ENCODE measurements around the gene SLC49A4. TPM values are rescaled to one million over a fixed set of nuclear protein-coding genes. Genes with fewer than 3 reads are reported as not detected.

SLC49A4 gene
- total RNA-seq, 2 experiments from 2014 or later, result 1.4 to 1.7 TPM

GRCh38 chr3:122824465-122825381 is 29.9 kb downstream of the SLC49A4 start:
- DNase-seq, result no peak
- Mint-ChIP-seq H3K36me3 (ENCODE audit: low read depth) (peaks cover 22% of the 10 kb centered on the region), H3K27me3 (ENCODE audit: low read depth) (no peaks in the 10 kb centered on the region), H3K4me3 (no peak overlapping the region), H3K27ac (no peak overlapping the region), H3K9me3 (no peaks in the 10 kb centered on the region), H3K4me1 (ENCODE audit: low read depth) (no peaks in the 10 kb centered on the region)
- intact Hi-C loops (cut with micrococcal nuclease), result no loop called here
- CTCF ChIA-PET, result no interaction called here

GRCh38 chr3:122825460-122825859 is 30.6 kb downstream of the SLC49A4 start:
- intact Hi-C loops (cut with micrococcal nuclease), result no loop called here
- Mint-ChIP-seq H3K27ac (no peak overlapping the region), H3K4me3 (no peak overlapping the region), H3K27me3 (ENCODE audit: low read depth) (no peaks in the 10 kb centered on the region), H3K4me1 (ENCODE audit: low read depth) (no peaks in the 10 kb centered on the region), H3K9me3 (no peaks in the 10 kb centered on the region), H3K36me3 (ENCODE audit: low read depth) (peaks cover 23% of the 10 kb centered on the region)
- CTCF ChIA-PET, result interaction anchor here (0.6 kb wide), 1 partner anchor 80 kb away, joined by 3 read pairs; no protein-coding TSS in a partner anchor
- no peak for DNase-seq

- CTCF ChIA-PET, result interaction anchor here (0.6 kb wide), 1 partner anchor 79 kb away, joined by 3 read pairs; no protein-coding TSS in a partner anchor
- H3K27ac Mint-ChIP-seq, result no peak overlapping the region
- H3K27me3 Mint-ChIP-seq (ENCODE audit: low read depth), result no peaks in the 10 kb centered on the region
- intact Hi-C loops (cut with micrococcal nuclease), result no loop called here
- no peaks in the 10 kb centered on the region for H3K9me3 Mint-ChIP-seq
- H3K4me3 Mint-ChIP-seq, result no peak overlapping the region
- DNase-seq, result no peak
- H3K36me3 Mint-ChIP-seq (ENCODE audit: low read depth), result peaks cover 23% of the 10 kb centered on the region
- no peaks in the 10 kb centered on the region for H3K4me1 Mint-ChIP-seq (ENCODE audit: low read depth)
Observed at GRCh38 chr3:122826278-122826677, 31.4 kb downstream of the SLC49A4 start.

- CTCF ChIA-PET, result no interaction called here
- Mint-ChIP-seq H3K4me3 (no peak overlapping the region), H3K27me3 (ENCODE audit: low read depth) (no peaks in the 10 kb centered on the region), H3K4me1 (ENCODE audit: low read depth) (no peaks in the 10 kb centered on the region), H3K9me3 (no peaks in the 10 kb centered on the region), H3K27ac (no peak overlapping the region), H3K36me3 (ENCODE audit: low read depth) (peaks cover 26% of the 10 kb centered on the region)
- intact Hi-C loops (cut with micrococcal nuclease), result no loop called here
- no peak for DNase-seq
Observed at GRCh38 chr3:122828281-122828680, 33.4 kb downstream of the SLC49A4 start.

GRCh38 chr3:122835590-122835989 is 40.7 kb downstream of the SLC49A4 start:
- H3K4me3 Mint-ChIP-seq, result no peak overlapping the region
- DNase-seq, result no peak

GRCh38 chr3:122843604-122844003 is 48.7 kb downstream of the SLC49A4 start:
- CTCF ChIA-PET, result no interaction called here
- H3K4me3 Mint-ChIP-seq, result no peak overlapping the region

More at GRCh38 chr3:122835590-122835989, 40.7 kb downstream of the SLC49A4 start:
- peaks cover 3% of the 10 kb centered on the region for H3K9me3 Mint-ChIP-seq
- H3K27ac Mint-ChIP-seq, result no peak overlapping the region
- H3K27me3 Mint-ChIP-seq (ENCODE audit: low read depth), result no peaks in the 10 kb centered on the region
- CTCF ChIA-PET, result interaction anchor here (1.3 kb wide), 1 partner anchor 14 kb away, joined by 4 read pairs; no protein-coding TSS in a partner anchor
- H3K4me1 Mint-ChIP-seq (ENCODE audit: low read depth), result no peaks in the 10 kb centered on the region
- peaks cover 20% of the 10 kb centered on the region for H3K36me3 Mint-ChIP-seq (ENCODE audit: low read depth)
- intact Hi-C loops (cut with micrococcal nuclease), result no loop called here

GRCh38 chr3:122857019-122857418 is 62.1 kb downstream of the SLC49A4 start:
- peaks cover 4% of the 10 kb centered on the region for H3K36me3 Mint-ChIP-seq (ENCODE audit: low read depth)
- no peak overlapping the region for H3K4me3 Mint-ChIP-seq
- CTCF ChIA-PET, result interaction anchor here (0.6 kb wide), 1 partner anchor 305 kb away, joined by 5 read pairs; no protein-coding TSS in a partner anchor
- H3K4me1 Mint-ChIP-seq (ENCODE audit: low read depth), result peaks cover 8% of the 10 kb centered on the region
- H3K27ac Mint-ChIP-seq, result no peak overlapping the region
- no peaks in the 10 kb centered on the region for H3K9me3 Mint-ChIP-seq
- intact Hi-C loops (cut with micrococcal nuclease), result loop anchor here (2.0 to 5.0 kb wide), 2 partner anchors 85 to 172 kb away; no protein-coding TSS in a partner anchor
- H3K27me3 Mint-ChIP-seq (ENCODE audit: low read depth), result no peaks in the 10 kb centered on the region
- DNase-seq, result no peak

More at GRCh38 chr3:122843604-122844003, 48.7 kb downstream of the SLC49A4 start:
- no peak for DNase-seq
- H3K36me3 Mint-ChIP-seq (ENCODE audit: low read depth), result peaks cover 7% of the 10 kb centered on the region
- no peaks in the 10 kb centered on the region for H3K27me3 Mint-ChIP-seq (ENCODE audit: low read depth)
- H3K9me3 Mint-ChIP-seq, result no peaks in the 10 kb centered on the region
- H3K27ac Mint-ChIP-seq, result no peak overlapping the region
- intact Hi-C loops (cut with micrococcal nuclease), result no loop called here
- H3K4me1 Mint-ChIP-seq (ENCODE audit: low read depth), result no peaks in the 10 kb centered on the region

GRCh38 chr3:122858373-122858772 is 63.5 kb downstream of the SLC49A4 start:
- intact Hi-C loops (cut with micrococcal nuclease), result loop anchor here (5.0 kb wide), 1 partner anchor 84 kb away; no protein-coding TSS in a partner anchor
- no peaks in the 10 kb centered on the region for H3K27me3 Mint-ChIP-seq (ENCODE audit: low read depth)

GRCh38 chr3:122859021-122859805 is 64.3 kb downstream of the SLC49A4 start:
- CTCF ChIA-PET, result interaction anchor here (1.4 kb wide), 1 partner anchor 172 kb away, joined by 3 read pairs; no protein-coding TSS in a partner anchor
- H3K27me3 Mint-ChIP-seq (ENCODE audit: low read depth), result no peaks in the 10 kb centered on the region
- H3K4me3 Mint-ChIP-seq, result no peak overlapping the region
- H3K27ac Mint-ChIP-seq, result no peak overlapping the region
- peaks cover 8% of the 10 kb centered on the region for H3K4me1 Mint-ChIP-seq (ENCODE audit: low read depth)
- no peaks in the 10 kb centered on the region for H3K9me3 Mint-ChIP-seq
- H3K36me3 Mint-ChIP-seq (ENCODE audit: low read depth), result peaks cover 4% of the 10 kb centered on the region
- intact Hi-C loops (cut with micrococcal nuclease), result loop anchor here (5.0 kb wide), 1 partner anchor 83 kb away; no protein-coding TSS in a partner anchor
- DNase-seq, result no peak

More at GRCh38 chr3:122858373-122858772, 63.5 kb downstream of the SLC49A4 start:
- H3K4me3 Mint-ChIP-seq, result no peak overlapping the region
- no peak for DNase-seq
- CTCF ChIA-PET, result interaction anchor here (1.4 kb wide), 1 partner anchor 173 kb away, joined by 3 read pairs; no protein-coding TSS in a partner anchor
- H3K4me1 Mint-ChIP-seq (ENCODE audit: low read depth), result peaks cover 8% of the 10 kb centered on the region
- H3K27ac Mint-ChIP-seq, result no peak overlapping the region
- no peaks in the 10 kb centered on the region for H3K9me3 Mint-ChIP-seq
- peaks cover 4% of the 10 kb centered on the region for H3K36me3 Mint-ChIP-seq (ENCODE audit: low read depth)

- Mint-ChIP-seq H3K36me3 (ENCODE audit: low read depth) (peaks cover 2% of the 10 kb centered on the region), H3K27me3 (ENCODE audit: low read depth) (no peaks in the 10 kb centered on the region), H3K4me1 (ENCODE audit: low read depth) (no peaks in the 10 kb centered on the region), H3K27ac (no peak overlapping the region), H3K9me3 (no peaks in the 10 kb centered on the region), H3K4me3 (no peak overlapping the region)
- intact Hi-C loops (cut with micrococcal nuclease), result no loop called here
- no peak for DNase-seq
- CTCF ChIA-PET, result no interaction called here
Observed at GRCh38 chr3:122862381-122862780, 67.5 kb downstream of the SLC49A4 start.

- Mint-ChIP-seq H3K27ac (no peak overlapping the region), H3K9me3 (no peaks in the 10 kb centered on the region), H3K36me3 (ENCODE audit: low read depth) (peaks cover 2% of the 10 kb centered on the region), H3K4me1 (ENCODE audit: low read depth) (no peaks in the 10 kb centered on the region), H3K27me3 (ENCODE audit: low read depth) (no peaks in the 10 kb centered on the region), H3K4me3 (no peak overlapping the region)
- CTCF ChIA-PET, result no interaction called here
- DNase-seq, result no peak
- intact Hi-C loops (cut with micrococcal nuclease), result no loop called here
Observed at GRCh38 chr3:122864498-122864897, 69.6 kb downstream of the SLC49A4 start.

- H3K9me3 Mint-ChIP-seq, result no peaks in the 10 kb centered on the region
- CTCF ChIA-PET, result interaction anchor here (1.1 kb wide), 1 partner anchor 68 kb away, joined by 4 read pairs; no protein-coding TSS in a partner anchor
- no peaks in the 10 kb centered on the region for H3K4me1 Mint-ChIP-seq (ENCODE audit: low read depth)
- no peak overlapping the region for H3K27ac Mint-ChIP-seq
- DNase-seq, result no peak
- intact Hi-C loops (cut with micrococcal nuclease), result no loop called here
- H3K27me3 Mint-ChIP-seq (ENCODE audit: low read depth), result no peaks in the 10 kb centered on the region
- no peak overlapping the region for H3K4me3 Mint-ChIP-seq
- H3K36me3 Mint-ChIP-seq (ENCODE audit: low read depth), result peaks cover 2% of the 10 kb centered on the region
Observed at GRCh38 chr3:122868322-122868721, 73.5 kb downstream of the SLC49A4 start.
